ENCODE data around the gene TIPARP.

The TIPARP gene

GRCh38 chr3:156674046-156674910, at the start of gene TIPARP:
TIPARP (plus strand) TSS chr3:156674590; CDS start chr3:156677698, 3,108 bp downstream.
- DNase-seq: peak; percentile 99

- DNase-seq: peak; percentile 9
These were observed 48.3 kb upstream of the TIPARP start for GRCh38 chr3:156626104-156626503.

GRCh38 chr3:156627946-156628569, 46.3 kb upstream of the TIPARP start:
- no peak for DNase-seq

GRCh38 chr3:156628836-156629618, 45.4 kb upstream of the TIPARP start:
- DNase-seq: no peak

GRCh38 chr3:156630081-156630772, 44.2 kb upstream of the TIPARP start:
- no peak for DNase-seq

- no peak for DNase-seq
These were observed 43.7 kb upstream of the TIPARP start for GRCh38 chr3:156630773-156631093.

- DNase-seq: no peak
These were observed 43.1 kb upstream of the TIPARP start for GRCh38 chr3:156631323-156631722.

GRCh38 chr3:156632601-156633000, 41.8 kb upstream of the TIPARP start:
- no peak for DNase-seq

GRCh38 chr3:156633335-156633734, 41.1 kb upstream of the TIPARP start:
- no peak for DNase-seq

- DNase-seq: no peak
These were observed 39.4 kb upstream of the TIPARP start for GRCh38 chr3:156635034-156635433.

GRCh38 chr3:156635973-156636372, 38.4 kb upstream of the TIPARP start:
- DNase-seq: no peak

- no peak for DNase-seq
These were observed 36.8 kb upstream of the TIPARP start for GRCh38 chr3:156637480-156638022.

GRCh38 chr3:156638271-156638670, 36.1 kb upstream of the TIPARP start:
- no peak for DNase-seq

- DNase-seq: no peak
These were observed 34.9 kb upstream of the TIPARP start for GRCh38 chr3:156639414-156640023.

- DNase-seq: no peak
These were observed 32.8 kb upstream of the TIPARP start for GRCh38 chr3:156641618-156641975.

- no peak for DNase-seq
These were observed 31.4 kb upstream of the TIPARP start for GRCh38 chr3:156642750-156643728.

GRCh38 chr3:156643729-156644389, 30.5 kb upstream of the TIPARP start:
- DNase-seq: no peak

GRCh38 chr3:156644958-156645357, 29.4 kb upstream of the TIPARP start:
- DNase-seq: no peak

GRCh38 chr3:156646958-156647357, 27.4 kb upstream of the TIPARP start:
- DNase-seq: no peak

GRCh38 chr3:156648086-156648485, 26.3 kb upstream of the TIPARP start:
- DNase-seq: no peak

- no peak for DNase-seq
These were observed 24.7 kb upstream of the TIPARP start for GRCh38 chr3:156649681-156650080.

Measured in COR-L47 (cell line).